COR-L47 (cell line): ENCODE data around the gene C10orf67.

Experiments used
- DNase-seq: peaks from one replicate; lab custom pipeline; 2025; lab: John Stamatoyannopoulos, UW

Gene C10orf67

DNA sequence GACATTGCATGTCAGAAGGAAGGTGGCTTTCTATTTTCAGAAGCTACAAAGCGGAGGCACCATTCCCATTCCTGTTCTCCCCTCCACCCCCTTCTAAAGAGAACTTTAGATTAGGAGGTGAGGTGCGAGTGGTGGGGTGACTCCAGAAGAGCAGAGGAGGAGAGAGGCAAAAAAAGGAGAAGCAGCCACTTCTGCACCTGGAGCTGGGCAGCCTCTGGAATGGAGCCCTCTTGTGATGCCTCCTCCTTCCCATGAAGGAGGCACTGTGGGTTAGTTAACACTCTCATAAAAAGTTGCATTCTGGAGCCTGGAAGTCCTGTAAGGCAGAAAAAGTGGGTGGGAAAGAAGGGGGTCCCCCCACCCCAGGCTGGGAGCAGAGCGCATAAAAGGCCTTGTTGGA lies 147.7 kb downstream of the C10orf67 start:
- DNase-seq, result no peak

DNA sequence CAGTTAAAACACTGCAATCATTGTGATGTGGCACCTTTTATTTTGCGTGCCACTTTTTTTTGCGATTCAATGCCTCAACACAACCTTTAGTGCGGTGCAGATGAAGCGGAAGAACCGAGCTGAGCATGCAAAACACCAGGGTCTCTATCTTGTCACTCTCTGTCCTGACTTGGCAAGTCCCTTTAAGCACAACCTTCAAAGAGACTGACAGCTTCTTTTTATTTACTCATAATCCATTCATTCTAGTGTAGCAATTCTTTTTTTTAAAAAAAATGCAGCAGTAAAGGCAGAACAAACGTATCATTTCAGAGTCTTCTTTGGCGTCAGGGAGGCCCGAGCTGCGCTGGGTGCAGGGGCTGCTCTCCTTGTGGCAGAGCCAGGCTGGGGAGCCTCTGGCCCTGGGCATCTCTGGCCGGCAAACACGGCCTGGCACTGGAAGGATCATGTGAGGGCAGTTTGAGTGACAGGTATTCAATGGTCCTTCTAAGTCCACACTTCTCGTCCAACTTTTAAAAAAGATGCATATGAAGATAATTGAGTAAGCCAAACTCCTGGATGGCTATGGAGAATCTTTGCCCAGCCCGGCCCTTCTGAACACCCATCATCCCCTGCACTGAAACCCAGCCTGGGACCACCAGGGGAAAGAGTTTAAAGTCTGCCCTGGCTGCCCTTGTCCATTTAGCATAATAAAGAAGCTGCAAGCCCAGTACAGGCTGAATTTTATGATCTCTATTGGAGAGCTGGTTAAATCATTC lies 148.6 kb downstream of the C10orf67 start:
- no peak for DNase-seq

GRCh38 chr10:23194966-23195845 lies 149.4 kb downstream of the C10orf67 start:
- no peak for DNase-seq

- DNase-seq, result no peak
Measured at GRCh38 chr10:23194471-23194965, 150.1 kb downstream of the C10orf67 start.

DNA sequence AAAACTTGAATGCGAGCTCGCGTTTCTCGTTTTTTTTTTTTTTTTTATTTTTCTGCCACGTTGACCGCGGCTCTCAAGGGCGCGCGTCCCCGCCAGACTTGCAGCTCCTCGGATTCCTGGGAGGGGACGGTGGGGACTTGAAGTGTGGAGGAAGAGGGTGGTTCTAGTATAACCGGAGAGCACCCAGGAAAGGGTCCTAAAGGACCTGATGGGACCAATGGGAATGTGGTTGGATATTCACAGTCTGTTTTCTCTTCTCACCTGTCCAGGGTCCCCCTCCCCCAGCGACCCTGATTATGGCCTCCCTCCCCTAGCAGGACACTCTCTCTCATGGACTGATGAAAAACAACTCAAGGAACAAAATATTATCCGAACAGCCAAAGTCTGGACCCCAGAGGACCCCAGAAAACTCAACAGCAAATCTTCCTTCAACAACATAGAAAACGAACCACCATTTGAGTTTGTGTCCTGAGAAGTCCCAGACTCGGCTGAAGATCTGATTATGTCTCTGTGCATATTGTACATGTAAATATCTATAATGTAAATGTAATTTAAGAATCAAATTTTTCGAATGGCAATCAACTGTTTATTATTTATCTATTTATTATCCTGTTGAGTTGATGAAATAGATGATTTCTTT lies 151.0 kb downstream of the C10orf67 start:
- DNase-seq, result no peak

- no peak for DNase-seq
Measured at GRCh38 chr10:23192712-23193434, 151.7 kb downstream of the C10orf67 start.

- DNase-seq, result no peak
Measured at GRCh38 chr10:23191764-23192711, 152.6 kb downstream of the C10orf67 start, which contains the start of gene PTF1A. Gene PTF1A (plus strand): TSS chr10:23192312. CDS start chr10:23192531, 219 bp downstream.

DNA sequence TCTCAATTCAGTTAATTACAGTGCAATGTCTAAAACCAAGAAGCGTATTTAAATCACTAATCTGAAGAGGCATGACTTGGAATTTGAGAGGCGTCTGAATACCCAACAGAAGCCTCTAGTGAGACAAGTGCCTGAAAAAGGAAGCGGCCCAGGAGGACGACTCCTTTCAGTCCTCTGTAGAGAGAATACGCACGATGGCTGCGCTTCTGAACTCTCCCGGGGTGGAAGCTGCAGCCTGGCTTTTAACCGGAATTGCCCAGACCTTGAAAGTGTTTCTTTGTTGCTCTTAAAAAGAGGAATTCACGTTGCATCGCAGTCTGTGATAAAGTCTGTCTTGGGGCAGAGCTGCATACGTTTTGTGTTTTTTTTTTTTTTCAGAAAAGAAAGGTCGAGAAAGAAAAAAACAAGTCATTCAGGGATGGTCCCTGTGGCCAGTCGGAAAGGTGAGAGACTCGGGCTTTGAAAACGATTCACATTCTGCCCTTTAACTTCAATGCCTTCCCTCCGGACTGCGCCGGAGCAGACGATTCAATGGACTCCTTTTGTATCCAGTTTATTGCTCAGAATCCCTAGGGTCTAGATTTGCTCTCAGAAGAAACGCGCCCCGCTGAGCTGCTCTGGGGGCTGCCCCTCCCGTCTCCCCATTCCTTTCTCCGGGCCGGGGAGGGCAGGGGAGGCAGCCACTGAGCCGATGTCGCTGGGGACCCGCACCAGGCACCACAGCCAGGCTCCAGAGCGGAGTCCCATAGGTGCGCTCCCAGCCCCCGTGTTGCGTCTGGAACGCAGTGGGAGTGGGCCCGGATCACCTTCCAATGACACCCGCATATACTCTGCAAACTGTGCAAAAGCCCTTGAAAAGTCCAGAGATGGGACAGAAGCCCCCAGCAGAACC lies 153.5 kb downstream of the C10orf67 start:
- DNase-seq, result no peak

DNA sequence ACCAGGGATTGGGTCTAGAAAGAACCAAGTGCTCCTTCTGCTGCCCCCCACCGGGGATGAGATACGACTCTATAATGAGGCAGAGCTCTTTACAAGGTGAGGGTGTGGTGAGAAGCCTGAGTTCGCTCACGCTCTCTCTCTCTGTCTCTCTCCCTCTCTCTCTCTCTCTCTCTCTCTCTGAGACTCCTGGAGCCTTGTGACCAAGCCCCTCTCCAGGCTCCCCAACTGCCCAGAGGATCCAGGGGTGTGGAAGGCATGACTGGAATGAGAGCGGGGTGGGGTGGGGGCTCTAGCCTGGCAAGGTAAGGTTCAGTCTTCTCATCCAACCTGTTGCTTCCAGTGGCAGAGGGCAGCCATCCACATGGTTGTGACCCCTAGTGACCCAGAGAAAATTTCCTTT lies 155.6 kb downstream of the C10orf67 start:
- DNase-seq, result no peak

DNA sequence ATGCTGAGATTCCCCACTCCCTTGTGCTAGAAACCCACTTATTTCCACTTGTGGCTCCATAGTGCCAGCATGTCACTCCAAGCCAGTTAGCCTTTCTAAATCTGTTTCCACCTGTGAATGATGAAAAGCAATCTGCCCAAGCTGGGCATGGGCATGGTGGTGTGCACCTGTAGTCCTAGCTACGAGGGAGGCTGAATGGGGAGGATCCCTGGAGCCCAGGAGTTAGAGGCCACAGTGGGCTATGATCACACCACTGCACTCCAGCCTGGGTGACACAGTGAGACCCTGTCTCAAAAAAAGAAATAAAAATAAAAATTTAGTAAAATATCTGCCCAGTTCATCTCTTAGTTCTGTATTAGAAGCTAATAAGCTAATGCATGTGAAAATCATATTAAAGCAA lies 157.4 kb downstream of the C10orf67 start:
- no peak for DNase-seq

DNA sequence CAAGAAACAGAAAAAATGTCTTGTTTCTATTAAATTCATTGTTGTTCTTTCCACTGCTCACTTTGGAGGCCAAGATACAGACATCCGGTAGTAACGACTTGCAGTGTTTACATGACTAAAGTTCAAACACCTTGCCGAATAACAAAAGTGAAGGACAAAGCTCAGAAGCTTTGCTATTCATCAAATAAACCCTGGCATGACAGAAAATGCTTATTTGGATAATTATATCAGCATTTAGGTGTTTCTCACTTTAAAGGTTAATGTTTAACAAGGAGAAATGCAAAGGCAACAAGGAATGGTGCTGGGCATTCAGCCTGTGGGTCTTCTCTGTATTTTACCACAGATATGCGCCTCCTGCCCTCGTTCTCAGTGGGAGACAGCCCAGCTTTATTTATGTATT lies 157.9 kb downstream of the C10orf67 start:
- no peak for DNase-seq

- no peak for DNase-seq
Measured at GRCh38 chr10:23186178-23186577, 158.4 kb downstream of the C10orf67 start.

GRCh38 chr10:23174977-23175512 lies 169.6 kb downstream of the C10orf67 start:
- no peak for DNase-seq

DNA sequence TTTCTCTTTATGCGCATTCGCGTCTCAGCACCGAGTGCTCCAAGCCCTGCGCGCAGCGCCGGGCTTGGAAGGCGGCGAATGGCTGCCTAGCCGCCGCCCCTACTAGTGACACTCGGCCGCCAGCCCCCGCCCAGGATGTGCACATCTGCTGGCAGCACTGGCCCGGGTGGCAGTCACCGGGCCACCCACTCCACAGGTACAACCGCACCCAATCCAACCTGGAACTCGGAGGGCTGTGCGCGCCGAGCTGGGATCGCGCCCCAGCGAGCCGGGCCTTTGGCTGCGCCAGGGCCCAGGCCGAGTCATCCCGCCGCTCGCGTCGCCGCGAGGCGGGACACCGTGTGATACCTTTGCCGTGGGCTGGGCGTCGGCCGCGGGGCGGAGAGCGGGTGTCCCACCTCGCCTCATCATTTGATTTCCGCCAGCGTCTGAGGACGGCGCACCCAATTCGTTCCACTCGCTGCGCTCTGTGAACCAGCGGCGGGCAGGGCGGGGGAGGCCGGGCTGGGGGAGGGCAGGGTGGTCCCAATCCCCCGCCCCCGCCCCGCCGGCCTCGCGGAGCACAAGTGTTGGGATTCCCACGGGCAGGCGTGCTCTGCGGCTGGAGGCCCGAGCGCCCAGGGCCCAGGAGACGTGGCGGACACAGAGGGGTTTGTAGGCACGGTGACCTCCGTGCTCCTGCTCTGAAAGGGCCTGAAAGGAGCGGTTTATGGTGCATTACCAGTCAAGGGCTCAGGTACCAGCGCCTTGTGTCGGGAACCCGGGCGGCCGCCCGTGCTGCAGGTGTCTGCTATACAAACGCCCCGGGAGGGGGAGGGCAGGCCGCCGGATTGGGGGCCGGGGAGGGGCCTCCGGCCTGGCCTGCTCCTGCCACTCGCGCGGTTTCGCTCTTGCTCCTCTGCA lies 170.3 kb downstream of the C10orf67 start:
- no peak for DNase-seq

GRCh38 chr10:23173214-23174073 lies 171.2 kb downstream of the C10orf67 start:
- DNase-seq, result peak; percentile 0

DNA sequence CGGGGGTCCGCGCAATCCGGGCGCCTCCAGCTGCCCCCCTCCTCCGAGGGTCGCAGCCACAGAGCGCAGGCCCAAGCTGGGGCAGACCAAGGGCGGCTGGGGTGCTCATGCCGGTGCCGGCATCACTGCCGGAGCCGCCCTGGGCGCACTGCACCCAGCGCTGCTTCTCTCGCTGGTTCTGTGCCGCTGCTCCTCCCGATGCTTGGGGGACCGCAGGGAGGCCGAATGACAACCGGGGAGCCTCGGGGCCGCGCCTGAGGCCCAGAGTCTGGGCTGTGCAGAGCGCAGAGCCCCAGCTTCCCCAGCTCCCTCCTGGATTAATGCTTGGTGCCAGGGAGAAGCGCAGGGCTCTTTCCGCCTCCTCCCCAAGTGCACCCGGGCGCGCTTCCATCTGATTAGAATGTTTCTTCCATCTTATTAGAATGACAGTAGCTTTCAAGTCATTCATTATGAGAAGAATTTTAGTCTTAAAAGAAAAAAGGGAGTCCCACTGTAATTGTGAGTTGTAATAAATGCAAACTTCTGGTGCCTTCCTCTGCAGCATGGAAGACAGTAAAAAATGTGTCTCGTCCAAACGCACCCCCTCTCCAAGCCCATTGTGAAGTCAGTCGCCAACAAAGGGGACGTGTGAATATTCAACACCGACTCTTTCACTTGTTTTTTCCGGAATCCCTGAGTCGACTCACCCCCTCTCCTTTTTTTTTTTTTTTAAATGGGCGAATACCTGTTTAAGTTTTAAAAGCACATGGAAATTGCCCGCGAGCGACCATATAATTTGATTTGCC lies 172.0 kb downstream of the C10orf67 start:
- no peak for DNase-seq
